COLO668 (cell line): ENCODE measurements around the gene SGMS1.
"Not testable (repeated sequence)": the region's sequence is repeated elsewhere in the genome, so short reads cannot be mapped to it uniquely, and the experiment has no call there.

Source experiments
- DNase-seq: peaks from one replicate; lab custom pipeline; 2025; ENCODE audit not compliant: unreplicated experiment; lab: John Stamatoyannopoulos, UW

SGMS1 gene

GRCh38 chr10:50384238-50384637, 239.5 kb downstream of the SGMS1 start:
- no peak for DNase-seq

GRCh38 chr10:50382576-50383023, 241.2 kb downstream of the SGMS1 start:
- no peak for DNase-seq

DNA sequence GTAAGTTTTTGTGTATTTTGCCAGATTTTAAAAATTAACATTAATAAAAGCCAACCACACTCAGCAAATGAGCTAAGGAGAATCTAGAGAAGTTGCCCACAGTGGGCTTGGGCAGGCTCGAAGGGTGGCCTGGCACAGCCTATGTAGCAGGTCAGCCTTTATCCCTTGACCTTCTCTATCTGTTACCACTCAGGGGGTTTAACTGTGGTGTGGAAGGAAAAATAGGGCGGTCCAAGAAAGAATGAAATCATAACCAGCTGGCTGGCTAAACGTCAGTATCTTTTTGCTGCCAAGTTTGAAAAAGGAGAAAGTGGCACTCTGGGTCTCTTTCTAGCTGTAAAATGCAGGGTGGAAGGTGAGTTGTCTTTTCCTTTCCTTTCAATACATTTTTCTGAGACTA, 242.1 kb downstream of the SGMS1 start:
- no peak for DNase-seq

DNA sequence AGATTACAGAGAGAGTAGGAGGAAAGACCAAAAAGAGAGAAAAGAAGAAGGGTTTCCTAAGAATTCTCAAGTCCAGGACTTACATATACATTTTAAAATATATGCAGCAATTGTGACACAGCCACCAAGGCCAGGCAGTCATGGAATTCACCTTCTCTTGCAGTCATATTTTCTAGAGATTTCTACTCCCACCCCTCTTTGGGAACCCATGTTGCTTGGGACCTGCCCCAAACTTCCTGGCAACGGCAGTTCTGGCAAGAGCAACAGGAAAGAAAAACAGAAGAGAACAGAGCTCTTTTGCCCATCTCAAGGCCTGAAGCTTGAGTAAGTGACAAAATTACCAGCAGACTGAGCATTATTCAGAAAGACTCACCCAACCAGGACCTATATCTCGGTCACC, 244.1 kb downstream of the SGMS1 start:
- DNase-seq, result no peak

- DNase-seq, result no peak
Observed at GRCh38 chr10:50375745-50376144, 248.0 kb downstream of the SGMS1 start.

GRCh38 chr10:50375051-50375452, 248.7 kb downstream of the SGMS1 start:
- DNase-seq, result no peak

DNA sequence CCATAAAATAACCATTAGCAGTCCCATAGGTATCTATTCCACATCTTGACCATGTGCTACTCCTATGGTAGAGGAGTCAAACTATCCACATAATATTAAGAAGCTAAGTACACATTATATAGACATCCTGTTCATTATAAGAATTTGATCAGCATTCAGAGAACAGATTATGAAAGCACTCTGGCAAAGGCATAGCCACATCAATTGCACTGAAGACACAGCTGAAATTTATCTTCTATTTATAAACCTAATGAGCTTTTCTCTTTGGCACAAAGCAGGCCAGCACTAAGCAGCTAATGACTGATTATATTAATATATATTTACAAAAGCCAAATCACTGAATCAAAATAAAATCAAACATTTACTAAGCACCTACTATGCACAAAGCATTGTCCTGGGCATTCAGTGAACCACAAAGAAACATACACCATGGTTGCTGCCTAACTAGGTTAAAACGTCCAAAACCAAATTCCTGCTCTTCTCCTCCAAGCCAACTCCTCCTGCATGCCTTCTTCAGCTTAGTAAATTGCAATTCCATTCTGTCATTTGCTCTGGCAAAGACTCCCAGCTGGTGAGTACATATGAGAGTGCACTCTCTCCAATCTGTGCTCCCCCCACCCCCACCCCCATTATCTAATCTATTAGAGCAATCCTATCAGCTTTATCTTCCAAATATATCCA, 249.8 kb downstream of the SGMS1 start:
- no peak for DNase-seq

- no peak for DNase-seq
Observed at GRCh38 chr10:50369931-50370330, 253.8 kb downstream of the SGMS1 start.

DNA sequence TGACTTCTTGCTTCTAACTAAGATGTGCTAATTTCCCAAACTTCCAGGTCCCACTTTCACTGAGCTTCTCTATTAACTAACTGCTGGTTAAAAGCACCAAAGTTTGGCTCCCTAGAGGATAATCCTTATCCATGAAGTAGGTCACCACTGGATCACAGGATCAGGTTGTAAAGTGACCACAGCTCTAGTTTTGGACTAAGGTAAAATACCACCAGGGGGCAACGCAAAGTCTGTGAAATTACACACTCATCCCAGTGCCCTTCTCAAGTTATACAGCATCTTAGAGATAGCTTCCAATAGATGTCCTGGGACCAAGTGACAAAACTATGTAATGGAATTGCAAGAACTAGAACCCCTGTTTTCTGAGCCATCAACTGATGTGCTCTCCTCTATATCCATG, 256.0 kb downstream of the SGMS1 start:
- DNase-seq, result peak; percentile 0

GRCh38 chr10:50366421-50366820, 257.3 kb downstream of the SGMS1 start:
- not testable (repeated sequence) for DNase-seq

GRCh38 chr10:50364730-50365129, 259.0 kb downstream of the SGMS1 start:
- DNase-seq, result not testable (repeated sequence)

GRCh38 chr10:50362547-50363125, 261.1 kb downstream of the SGMS1 start:
- DNase-seq, result no peak

DNA sequence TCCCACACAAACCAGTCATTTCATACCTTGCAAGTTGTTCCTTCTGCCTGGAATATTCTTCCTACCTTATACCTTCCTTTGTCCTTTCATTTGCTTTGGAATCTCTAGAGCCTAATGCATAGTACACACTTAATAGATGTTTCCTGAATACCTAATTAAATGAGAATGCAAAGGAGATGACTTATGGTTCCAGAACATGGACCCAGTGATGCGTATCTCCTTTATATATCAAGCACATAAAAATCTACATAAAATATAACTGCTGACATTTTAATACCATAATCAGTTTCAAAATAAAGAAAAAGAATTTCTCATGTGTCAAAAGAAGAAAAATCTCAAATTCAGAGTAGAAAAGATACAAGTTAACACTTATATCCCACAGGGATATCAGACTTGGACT, 261.8 kb downstream of the SGMS1 start:
- no peak for DNase-seq

GRCh38 chr10:50360077-50360850, 263.5 kb downstream of the SGMS1 start:
- DNase-seq, result no peak

- DNase-seq, result no peak
Observed at GRCh38 chr10:50358925-50359687, 264.6 kb downstream of the SGMS1 start.

DNA sequence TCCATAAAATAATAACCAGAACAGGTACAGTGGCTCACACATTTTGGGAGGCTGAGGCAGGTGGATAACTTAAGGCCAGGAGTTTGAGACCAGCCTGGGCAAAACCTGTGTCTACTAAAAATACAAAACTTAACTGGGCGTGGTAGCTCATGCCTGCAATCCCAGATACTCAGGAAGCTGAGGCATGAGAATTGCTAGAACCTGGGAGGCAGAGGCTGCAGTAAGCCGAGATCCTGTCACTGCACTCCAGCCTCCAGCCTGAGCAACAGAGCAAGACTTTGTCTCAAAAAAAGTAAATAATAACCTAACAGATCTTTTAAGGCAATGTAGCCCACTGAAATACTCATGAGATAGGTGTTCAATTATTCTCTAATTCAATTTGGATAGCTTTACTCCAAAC, 265.3 kb downstream of the SGMS1 start:
- no peak for DNase-seq

- not testable (repeated sequence) for DNase-seq
Observed at GRCh38 chr10:50356481-50356832, 267.3 kb downstream of the SGMS1 start.

DNA sequence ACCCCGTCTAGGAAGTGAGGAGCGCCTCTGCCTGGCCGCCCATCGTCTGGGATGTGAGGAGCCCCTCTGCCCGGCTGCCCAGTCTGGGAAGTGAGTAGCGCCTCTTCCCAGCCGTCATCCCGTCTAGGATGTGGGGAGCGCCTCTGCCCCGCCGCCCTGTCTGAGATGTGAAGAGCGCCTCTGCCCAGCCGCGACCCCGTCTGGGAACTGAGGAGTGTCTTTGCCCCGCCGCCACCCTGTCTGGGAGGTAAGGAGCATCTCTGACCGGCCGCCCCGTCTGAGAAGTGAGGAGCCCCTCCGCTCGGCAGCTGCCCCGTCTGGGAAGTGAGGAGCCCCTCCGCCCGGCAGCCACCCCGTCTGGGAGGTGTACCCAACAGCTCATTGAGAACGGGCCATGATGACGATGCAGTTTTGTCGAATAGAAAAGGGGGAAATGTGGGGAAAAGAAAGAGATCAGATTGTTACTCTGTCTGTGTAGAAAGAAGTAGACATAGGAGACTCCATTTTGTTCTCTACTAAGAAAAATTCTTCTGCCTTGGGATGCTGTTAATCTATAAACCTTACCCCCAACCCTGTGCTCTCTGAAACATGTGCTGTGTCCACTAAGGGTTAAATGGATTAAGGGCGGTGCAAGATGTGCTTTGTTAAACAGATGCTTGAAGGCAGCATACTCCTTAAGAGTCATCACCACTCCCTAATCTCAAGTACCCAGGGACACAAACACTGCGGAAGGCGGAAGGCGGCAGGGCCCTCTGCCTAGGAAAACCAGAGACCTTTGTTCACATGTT, 267.9 kb downstream of the SGMS1 start:
- DNase-seq, result not testable (repeated sequence)

GRCh38 chr10:50351483-50352146, 272.1 kb downstream of the SGMS1 start:
- no peak for DNase-seq

DNA sequence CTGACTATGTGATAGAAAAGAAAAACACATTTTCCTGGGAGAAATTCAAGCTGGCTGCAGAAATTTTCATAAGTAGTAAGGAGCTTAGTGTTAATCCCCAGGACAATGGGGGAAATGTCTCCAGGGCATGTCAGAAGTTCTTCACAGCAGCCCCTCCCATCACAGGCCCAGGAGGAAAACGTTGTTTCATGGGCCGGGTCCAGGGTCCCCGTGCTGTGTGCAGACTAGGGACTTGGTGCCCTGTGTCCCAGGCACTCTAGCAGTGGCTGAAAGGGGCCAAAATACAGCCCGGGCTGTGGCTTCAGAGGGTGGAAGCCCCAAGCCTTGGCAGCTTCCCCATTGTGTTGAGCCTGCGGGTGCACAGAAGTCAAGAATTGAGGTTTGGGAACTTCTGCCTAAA, 273.4 kb downstream of the SGMS1 start:
- DNase-seq, result no peak
